Inferior parietal cortex (tissue), 1 donor: ENCODE data around the gene PNPLA2.

Experiments used
- DNase-seq: peaks from one replicate; pipeline ENCODE4 v3.0.0-alpha.2; 2016; ENCODE audit errors: extremely low spot score

PNPLA2 gene

GRCh38 chr11:818396-819128 lies at the start of gene PNPLA2:
Gene PNPLA2, plus strand, starts transcription at chr11:818914. Its CDS starts 805 bp downstream, at chr11:819719.
- DNase-seq: no peak

- DNase-seq: no peak
These were observed 48.6 kb upstream of the PNPLA2 start for GRCh38 chr11:769887-770641.

GRCh38 chr11:770642-771616 lies 47.8 kb upstream of the PNPLA2 start:
- no peak for DNase-seq

- no peak for DNase-seq
These were observed 47.0 kb upstream of the PNPLA2 start for GRCh38 chr11:771617-772204.

GRCh38 chr11:772429-773390 lies 46.0 kb upstream of the PNPLA2 start:
- DNase-seq: peak; percentile 75

- no peak for DNase-seq
These were observed 45.3 kb upstream of the PNPLA2 start for GRCh38 chr11:773425-773824.

- DNase-seq: no peak
These were observed 44.9 kb upstream of the PNPLA2 start for GRCh38 chr11:773830-774229.

GRCh38 chr11:774873-775592 lies 43.7 kb upstream of the PNPLA2 start:
- DNase-seq: no peak

GRCh38 chr11:776263-776560 lies 42.5 kb upstream of the PNPLA2 start:
- no peak for DNase-seq

GRCh38 chr11:776561-777287 lies 42.0 kb upstream of the PNPLA2 start:
- DNase-seq: no peak

- DNase-seq: peak; percentile 84
These were observed 41.1 kb upstream of the PNPLA2 start, which contains the start of gene GATD1 for GRCh38 chr11:777288-778255. Gene GATD1, minus strand, starts transcription at chr11:777487. Its CDS starts 25 bp downstream, at chr11:777462.

GRCh38 chr11:778976-779954 lies 39.4 kb upstream of the PNPLA2 start:
- no peak for DNase-seq

- DNase-seq: no peak
These were observed 38.7 kb upstream of the PNPLA2 start for GRCh38 chr11:779955-780532.

GRCh38 chr11:782264-783174 lies 36.2 kb upstream of the PNPLA2 start:
- DNase-seq: no peak

- peak; percentile 79 for DNase-seq
These were observed 35.1 kb upstream of the PNPLA2 start for GRCh38 chr11:783581-784015.
